Stimulated activated CD8-positive, alpha-beta memory T cell treated with anti-CD3 and anti-CD28 coated beads, Interleukin-4, amount 100 ng/mL, for 1 hour (primary cell): ENCODE data around the gene MAL.

Experiments used
- DNase-seq, 2 donors: peaks; one replicate each; pipeline ENCODE4 v3.0.0-alpha.2; 2020; ENCODE audit warnings: low read depth in 2 of 2, low spot score in 1 of 2

Gene MAL

DNA sequence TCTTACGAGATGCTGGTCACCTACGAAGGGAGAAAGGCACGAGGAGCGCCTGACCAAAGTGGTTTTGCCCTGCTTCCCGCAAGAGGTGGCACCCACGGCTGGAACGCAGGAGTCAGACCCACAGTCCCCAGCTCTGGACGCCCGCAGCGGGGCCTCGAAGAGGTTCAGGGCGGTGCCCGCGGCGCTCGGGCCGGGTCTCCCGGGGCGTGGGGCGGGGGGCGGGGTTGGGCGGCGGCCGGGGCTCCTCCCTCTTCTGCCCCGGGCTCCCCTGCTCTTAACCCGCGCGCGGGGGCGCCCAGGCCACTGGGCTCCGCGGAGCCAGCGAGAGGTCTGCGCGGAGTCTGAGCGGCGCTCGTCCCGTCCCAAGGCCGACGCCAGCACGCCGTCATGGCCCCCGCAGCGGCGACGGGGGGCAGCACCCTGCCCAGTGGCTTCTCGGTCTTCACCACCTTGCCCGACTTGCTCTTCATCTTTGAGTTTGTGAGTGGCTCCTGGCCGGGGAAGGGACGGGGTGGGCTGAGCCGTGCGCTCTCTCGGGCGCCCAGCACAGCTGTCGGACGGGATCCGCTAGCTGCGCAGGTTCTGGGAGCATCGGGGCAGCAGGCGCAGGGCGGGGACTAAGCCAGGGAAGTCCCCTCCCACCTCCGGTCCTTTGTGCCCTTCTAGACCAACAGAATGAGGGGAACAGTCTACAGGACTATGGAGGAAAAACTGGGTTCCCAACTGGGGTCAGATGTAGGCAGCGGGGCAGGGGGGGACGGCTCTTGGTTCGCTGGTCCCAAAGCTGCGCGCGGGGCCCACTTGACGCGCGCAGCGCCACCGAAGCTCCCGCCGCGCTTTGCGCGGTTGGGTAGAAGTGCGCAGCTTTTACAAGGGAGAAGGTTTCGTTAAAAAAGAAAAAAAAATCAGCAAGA is at the start of gene MAL:
Gene MAL, plus strand, starts transcription at position 303 of the 914 bp plus-strand sequence. Its CDS starts 85 bp downstream, at position 388.
- peak in 1 of 2 donors; percentile 45 for DNase-seq

DNA sequence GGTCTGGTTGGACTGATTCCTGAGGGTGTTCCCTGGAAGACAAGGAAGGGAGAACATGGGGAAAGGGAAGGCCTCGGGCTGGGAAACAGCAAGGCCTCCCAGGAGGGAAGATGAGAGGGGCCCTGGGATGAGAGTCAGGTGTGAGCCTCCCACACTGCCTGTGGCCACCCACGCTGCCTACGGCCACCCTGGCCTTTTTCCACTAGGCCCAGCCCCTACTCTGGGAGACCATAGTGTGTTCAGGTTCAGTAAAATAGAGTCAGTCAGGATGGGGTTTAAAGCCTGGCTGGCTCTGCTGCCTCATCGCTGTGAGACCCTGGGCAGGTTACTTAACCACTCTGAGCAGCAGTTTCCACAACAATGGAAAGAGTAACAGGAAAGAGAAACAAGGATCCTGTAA is 47.7 kb upstream of the MAL start:
- DNase-seq: no peak

DNA sequence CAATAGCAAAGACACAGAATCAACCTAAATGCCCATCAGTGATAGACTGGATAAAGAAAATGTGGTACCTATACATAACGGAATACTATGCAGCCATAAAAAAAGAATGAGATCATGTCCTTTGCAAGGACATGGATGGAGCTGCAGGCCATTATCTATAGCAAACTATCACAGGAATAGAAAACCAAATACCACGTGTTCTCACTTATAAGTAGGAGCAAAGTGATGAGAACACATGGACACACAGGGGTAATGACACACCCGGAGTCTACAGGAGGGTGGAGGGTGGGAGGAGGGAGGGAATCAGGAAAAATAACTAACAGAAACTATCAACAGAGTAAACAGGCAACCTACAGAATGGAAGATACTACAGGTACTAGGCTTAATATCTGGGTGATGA is 46.6 kb upstream of the MAL start:
- DNase-seq: no peak

DNA sequence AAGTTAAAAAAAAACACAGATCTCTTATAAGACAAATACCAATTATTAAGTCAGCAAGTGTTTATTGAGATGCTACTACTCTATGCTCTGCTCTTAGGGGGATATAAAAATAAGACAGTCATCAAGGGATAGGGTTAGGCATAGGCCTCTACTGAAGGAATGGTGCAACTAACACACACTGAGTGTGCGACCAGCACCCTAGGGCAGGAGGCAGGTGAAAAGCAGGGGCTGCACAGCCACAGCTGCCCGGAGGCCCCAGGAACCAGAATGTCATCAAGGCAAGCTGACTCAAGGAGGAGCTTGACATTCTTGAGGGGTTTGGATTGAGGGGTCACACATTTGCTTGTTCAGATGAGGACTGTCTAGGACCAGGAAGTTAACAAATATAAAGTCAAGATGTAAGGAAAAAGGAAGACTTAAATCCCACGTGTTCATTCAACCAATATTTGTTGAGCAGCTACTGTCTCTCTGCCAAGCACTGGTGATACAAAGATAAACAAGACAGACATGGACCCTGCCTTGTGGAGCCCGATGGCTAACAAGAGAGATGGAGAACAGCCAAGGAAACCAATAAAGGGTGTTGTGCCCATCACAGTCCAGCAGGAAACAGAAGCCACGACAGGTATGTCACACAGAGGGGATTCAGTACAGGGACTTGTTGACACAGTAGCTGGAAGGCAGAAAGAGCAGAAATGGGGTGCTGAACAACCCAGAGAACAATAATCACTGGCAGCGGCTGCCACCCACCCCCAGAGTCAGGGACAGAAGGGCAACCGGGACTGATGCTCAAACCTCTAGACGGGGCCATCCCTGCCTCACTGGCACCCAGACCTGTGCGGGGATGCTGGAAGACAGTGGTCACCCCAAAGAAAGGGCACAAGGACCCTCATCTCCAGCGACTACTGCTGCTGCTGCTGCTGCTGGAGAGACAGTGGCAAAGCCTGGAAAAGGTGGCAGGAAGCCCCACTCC is 45.8 kb upstream of the MAL start:
- no peak for DNase-seq

DNA sequence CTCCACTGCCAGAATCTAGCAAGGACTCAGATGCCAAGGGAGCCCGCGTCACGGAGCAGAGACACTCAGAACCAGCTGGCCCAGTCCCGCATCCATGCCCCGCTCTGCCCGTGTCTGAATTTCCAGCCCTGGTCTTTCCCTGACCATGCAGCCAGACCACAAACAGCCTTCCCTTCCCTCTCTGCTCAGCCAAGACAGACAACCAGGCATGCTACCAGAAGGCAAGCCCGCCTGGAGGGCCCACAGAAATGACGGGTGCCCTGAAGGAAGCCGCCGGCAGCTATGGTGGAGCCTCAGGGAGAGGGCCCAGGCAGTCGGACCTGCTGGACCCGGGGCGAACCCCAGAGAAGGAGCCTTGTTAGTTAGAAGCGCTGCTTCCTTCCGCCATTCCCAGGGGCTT is 45.1 kb upstream of the MAL start:
- no peak for DNase-seq

DNA sequence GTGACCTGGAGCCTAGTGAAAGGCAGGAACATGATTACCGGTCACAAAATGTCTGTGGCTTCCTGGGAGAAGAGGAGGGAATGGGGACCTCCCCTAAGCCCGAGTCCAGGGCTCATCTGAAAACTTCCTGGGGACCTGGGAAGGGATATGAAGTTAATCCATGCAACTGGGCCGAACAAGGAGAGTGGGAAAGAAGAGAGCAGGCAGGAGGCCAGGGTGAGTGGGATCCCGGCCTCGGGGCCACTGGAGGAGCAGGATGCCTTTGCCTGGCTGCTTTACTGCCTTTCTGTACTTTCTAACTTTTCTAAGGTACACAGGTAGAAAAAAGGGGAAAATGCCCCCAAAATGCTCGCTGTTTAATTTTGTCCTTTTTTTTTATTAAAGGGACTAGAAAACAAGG is 43.4 kb upstream of the MAL start:
- no peak for DNase-seq

DNA sequence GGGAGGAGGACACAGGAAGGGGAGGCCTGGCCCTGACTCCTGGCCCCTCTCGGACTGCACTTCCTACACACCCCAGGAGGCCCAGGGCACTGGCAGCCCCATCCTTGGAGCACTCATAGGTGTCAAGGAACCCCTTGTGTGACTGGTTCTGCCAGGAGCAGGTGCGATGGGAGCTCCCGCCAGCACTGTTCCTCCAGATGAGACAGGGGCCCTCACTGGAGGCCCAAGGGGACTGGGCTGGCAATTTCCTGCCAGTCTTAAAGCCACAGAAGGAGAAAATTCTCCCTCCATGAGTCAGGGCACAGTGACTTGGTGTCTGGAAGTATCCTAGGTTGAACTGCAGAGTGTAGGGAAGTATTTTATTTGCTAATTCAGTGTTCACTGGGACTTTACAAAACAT is 42.8 kb upstream of the MAL start:
- DNase-seq: no peak

DNA sequence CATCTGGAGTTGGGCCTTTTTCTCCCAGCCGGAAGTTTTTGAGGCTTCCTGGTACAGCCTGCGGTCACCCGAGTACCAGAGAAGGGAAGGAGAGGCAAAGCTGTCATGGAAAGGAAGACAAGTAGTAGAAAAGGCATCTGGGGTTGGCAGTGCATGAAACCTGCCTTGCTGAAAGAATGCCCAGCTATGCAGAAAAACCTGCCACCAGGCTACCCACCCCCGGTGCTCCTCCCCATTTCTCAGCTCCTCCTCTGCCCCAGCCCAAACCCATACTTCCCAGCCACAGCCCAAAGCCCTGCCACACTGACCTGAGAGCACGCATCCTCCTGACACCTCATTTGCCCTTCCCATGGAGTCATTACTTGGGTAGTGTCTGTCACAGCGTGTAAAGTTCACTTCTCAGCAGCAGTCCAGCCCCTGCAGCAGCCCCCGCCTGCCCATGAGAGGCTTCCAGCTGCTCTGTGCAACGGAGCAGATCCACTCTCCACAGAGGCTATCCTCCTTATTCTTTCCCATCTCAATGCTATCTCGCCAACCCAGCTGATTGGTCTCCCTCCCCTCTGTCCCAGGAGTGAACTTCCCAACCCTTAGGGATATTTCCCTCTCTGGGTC is 40.4 kb upstream of the MAL start:
- DNase-seq: no peak

DNA sequence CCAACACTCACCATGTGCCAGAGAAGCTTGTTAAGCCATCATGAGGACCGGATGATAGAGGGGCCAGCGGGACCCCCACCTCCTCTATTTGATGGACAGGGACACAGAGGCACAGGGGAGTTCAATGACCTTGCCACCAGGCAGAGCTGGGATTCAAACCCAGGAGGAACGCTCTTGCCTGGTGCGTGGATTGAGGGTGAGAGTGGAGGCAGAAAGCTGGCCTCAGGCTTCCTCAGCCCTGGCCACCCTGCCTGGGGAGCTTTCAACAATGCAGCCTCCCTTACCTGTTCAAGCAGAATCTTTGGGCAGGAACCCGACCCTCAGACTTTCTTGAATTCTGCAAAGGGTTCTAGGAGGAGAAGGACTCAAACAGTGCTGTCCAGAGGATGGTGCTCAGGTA is 39.9 kb upstream of the MAL start:
- DNase-seq: no peak

DNA sequence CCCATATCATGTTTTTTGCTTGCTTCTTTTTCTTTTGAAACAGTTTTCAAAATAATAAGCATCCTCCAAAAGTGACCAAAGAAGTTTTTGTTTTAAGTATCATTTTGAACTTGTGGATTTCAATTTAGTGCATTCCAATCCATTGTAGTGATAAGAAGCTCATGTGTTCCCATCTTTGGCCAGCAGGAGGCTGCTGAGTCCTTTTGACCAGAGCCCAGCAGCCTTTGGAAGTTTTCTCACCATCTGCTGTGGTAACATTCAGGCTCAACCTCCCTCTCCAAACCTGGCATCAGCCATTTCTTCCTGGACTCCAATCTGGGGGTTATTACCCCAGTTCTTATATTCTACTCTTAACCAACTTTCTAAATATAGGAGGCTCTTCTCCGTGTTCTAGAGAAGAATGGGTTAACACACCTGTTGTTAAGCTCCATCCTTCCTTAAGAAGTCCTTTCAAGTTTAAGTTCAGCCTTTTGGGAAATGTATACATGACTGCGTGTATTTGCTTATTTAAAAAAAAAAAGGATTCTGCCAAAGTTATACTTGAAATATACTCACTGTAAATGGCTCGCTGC is 39.0 kb upstream of the MAL start:
- no peak for DNase-seq

DNA sequence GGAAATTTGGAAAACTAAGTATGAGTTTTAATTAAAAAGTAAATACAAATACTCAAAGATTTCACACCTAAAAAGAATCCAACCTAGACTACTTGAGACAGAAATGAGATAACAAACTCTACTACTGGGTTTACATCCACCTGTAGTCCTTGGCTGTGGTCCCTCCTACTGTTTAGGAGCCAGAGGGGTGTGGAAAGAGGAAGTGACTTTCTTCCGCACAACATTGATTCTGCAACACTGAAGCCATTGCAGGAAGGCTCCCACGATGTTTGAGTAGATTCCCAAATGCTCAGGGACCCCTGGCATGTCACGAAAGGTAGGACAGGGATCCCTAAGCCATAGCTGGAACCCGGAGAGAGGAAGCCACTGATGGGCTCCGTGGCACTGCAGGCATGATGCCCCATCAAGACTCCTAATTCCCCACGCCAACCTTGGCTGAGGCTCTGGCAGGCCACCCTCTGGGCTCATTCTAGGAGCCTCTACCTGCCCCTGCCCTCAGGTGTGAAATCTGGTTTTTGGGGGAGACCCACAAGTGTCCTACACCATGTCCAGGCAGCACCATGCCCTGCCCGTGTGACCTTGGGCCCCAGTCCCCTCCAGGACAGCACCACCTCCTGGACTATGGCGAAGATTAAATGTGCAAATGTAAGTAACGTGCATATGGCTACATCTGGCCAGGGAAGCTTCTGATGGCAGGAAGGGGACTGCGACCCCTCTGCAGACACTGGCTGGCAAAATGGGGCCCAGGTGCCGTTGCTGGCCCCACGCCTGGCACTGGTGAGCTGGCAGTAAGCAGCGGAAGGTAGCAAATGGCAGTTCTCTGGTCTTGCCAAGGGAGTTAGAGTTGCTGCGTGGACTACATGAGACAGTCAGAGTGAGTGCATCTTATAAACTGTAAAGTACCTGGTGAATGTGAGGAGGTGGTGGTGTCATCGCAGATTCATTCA is 38.2 kb upstream of the MAL start:
- DNase-seq: no peak

DNA sequence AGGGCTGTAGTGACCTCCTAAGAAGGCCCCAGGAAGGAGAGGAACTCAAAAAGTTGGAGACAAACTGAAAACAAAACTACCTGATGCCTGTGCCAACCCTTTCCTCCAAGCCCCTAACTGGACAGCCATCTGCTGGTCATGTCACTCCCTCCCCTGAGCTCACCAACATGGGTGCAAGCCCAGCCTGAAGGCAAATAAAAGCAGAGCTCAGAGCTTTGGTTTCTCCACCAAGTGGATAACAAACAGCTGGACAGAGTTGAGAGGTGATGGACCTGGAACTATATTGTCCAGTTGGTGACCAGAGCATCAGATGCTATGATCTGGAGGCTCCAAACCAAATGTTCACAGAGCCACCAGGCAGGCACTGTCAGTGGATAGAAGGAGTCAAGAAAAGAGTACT is 34.6 kb upstream of the MAL start:
- DNase-seq: no peak

DNA sequence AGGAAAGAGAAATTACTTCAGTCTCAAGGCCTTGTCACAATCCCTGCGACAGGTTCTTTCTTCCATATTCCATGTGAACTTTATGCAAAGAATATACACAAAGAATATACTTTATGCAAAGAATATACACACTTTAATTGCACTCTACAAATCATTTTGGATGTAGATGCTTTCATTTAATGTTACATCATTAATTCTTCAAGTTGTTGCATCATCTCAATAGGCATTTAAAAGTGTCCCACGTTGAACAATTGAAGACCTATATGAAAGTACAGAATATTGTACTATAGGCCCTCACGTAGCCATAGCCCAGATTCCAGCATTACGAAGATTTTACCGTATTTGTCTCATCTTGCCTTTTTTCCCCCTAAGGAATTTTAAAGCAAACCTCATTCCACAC is 33.1 kb upstream of the MAL start:
- DNase-seq: no peak

DNA sequence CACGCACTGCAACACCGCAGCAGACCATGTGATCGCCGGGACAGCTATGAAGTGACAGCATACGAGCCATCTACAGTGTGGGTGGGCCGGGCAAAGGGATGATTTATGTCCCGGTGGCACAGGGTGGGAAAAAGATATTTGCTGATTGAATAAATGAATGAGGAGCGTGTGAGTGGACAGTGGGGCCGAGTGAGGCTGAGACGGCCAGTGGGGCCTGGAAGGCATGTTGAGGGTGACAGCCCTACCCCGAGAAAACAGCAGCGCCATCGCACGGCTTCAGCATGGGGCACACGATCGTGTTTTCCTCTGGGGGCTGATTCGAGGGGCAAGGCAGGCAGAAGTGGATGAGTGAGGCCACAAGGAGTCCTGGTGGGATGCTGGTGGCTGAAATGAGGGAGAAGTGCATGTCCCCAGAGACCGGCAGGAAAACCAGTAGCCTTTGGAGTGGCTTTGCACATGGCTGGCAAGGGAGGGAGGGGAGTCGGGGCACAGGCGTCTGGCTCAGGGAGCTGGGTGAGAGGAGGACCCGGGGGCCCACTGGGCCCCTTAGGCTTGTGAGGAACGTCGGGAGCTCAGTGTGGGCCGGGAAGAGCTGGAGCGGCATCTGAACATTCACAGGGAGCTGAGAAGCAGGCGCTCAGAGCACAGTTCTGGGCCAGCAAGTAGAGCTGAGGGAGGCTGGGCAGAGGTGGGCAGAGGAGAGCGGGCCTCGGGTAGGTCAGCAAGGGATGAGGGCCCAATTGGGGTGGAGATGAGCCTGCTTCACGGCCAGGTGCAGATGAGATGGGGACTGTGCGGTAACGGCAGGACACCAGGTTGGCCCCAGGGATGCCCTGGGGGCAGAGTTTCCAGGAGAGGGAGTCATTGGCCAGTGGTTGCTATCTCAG is 32.1 kb upstream of the MAL start:
- DNase-seq: no peak

DNA sequence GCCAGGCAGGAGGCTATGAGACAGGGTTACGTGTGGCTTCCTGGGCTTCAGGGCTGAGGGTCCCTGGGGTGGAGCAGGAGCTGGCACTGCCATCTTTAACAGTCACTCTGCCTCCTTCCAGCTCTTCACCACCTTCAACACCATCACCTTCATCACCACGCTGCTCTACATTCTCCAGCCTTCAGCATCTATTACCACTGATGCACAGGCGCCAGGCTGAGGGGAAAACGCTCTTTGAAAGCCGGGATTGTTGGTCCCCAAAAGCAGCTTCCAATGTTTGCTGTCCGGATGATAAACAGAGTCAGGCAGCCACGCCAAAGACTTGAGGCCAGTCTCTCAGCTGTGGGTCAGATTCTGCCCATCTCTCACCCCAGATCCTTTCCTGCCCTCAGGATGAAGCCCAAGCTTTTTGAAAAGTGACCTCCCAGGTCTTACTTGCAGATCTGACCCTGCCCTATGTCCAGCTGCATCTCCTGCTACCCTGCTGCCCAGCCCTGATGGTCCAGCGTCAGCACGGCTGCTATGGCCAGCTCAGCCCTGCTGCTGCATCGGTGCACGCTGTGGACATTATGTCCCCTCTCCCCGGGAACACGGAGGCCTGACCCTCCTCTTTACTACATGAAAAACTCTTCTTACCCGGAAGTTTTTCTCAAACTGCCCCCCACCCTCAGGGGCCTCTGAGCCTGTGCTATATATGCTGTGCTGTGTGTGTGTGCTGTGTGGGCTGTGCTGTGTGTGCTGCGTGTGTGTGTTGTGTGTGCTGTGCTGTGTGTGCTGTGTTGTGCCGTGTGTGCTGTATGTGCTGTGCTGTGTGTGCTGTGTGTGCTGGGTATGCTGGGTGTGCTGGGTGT is 31.2 kb upstream of the MAL start:
- DNase-seq: no peak

DNA sequence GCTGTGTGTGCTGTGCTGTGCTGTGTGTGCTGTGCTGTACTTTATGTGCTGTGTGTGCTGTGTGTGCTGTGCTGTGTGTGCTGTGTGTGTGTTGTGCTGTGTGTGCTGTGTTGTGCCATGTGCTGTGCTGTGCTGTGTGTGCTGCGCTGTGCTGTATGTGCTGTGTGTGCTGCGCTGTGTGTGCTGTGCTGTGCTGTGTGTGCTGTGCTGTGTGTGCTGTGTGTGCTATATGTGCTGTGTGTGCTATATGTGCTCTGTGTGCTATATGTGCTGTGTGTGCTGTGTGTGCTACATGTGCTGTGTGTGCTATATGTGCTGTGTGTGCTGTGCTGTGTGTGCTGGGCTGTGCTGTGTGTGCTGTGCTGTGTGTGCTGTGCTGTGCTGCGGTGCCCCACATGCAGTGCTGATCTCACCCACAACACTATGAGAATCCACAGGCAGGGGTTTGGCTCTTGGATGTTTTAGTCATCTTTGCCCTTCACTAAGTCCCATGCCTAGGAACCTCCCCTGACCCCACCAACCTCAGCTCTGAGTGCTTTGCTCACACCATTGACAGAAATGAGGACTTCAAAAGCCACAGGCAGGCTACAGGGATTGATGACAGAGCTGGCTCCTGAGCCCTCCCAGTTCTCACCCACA is 30.5 kb upstream of the MAL start:
- DNase-seq: no peak

DNA sequence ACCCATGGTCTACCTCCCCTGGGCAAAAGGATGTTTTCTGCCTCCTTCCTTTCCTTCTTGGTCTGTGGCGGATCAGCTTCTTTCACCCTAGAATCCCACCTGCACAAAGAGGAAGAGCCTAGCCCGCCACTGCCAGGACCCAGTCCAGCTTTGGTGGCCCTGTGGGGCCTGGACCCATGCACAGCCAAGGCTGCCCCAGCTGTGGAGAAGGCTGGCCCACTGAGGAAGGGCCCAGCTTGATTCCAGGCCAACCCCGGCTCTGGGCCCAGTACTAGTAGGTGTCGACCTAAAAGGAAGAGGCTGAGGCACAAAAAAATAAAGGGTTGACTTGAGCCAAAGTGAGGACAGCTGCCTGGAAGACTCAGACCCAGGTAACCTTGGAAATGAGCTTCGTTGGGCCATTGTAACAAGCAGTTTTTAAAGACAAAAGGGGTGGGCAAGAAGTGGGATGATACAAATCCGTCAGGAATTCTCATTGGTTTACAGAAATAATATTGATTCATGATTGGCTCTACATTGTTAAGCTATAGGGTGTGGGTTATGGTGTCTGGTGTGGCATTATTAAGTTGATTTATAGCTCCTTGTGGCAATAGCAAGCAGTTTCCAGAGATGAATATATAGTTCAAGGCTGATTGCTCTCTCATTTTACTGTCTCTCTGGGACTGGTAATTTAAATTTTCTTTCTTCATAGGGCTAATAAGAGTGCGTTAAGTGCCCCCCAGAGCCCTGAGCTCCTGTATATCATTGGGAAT is 29.8 kb upstream of the MAL start:
- DNase-seq: no peak
